HG03571 (cell line): ENCODE results near the gene MID1.

ENCODE experiments used
- ATAC-seq: cut with Tn5 transposase; IDR thresholded peaks from one replicate; pipeline ENCODE4 v1.9.1; 2021; ENCODE audit not compliant: unreplicated experiment

The MID1 gene, protein sequence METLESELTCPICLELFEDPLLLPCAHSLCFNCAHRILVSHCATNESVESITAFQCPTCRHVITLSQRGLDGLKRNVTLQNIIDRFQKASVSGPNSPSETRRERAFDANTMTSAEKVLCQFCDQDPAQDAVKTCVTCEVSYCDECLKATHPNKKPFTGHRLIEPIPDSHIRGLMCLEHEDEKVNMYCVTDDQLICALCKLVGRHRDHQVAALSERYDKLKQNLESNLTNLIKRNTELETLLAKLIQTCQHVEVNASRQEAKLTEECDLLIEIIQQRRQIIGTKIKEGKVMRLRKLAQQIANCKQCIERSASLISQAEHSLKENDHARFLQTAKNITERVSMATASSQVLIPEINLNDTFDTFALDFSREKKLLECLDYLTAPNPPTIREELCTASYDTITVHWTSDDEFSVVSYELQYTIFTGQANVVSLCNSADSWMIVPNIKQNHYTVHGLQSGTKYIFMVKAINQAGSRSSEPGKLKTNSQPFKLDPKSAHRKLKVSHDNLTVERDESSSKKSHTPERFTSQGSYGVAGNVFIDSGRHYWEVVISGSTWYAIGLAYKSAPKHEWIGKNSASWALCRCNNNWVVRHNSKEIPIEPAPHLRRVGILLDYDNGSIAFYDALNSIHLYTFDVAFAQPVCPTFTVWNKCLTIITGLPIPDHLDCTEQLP

DNA sequence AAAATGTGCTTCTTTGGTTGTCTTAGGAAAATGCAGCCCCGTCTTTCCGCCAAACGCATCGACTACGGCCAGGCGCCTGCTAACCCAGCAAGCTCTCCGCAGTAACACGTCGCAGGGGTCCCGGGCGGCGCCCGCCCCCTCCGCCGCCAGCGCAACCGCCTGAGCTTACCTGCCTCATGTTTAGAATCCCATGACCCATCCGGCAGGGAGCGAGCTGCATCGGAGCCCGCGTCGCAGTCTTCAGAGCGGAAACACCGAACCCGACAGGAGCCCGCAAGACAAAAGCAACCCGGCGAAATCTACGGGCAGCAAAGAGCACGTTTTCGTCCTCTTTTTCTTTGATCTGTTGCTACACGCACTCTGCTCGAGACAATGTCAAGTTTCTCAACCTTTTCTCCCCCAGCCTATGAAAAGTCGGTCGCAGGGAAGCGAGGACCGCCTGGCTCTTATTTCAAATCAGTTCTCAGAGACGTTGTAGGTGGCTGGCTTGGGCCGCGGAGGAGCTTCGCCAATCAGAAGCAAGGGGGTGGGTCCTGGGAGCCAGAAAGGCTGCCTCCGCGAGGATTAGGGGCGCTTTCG lies at the start of gene MID1:
TSS of gene MID1 (minus strand) at position 465 of the 579 bp plus-strand sequence. CDS start 53,038 bp downstream, outside the sequence.
- no peak for ATAC-seq

DNA sequence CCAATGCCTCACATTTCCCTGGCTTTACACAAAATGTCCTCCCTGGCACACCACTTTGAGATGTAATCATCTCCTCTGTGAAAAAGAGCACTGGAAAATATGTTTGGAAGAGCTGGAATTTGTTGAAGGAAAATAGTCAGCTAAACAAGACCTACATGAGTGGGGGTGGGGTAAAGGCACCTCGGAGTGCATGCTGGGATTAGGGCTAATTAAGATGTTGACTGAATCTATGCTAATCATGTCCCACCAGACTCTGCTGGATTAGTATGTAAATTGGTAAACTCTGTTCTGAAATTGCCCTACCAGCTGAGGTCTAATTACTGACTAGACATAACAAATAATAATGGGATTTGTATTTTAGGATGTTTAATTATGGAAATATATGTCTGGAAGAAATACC lies 46.8 kb upstream of the MID1 start:
- ATAC-seq, result no peak

DNA sequence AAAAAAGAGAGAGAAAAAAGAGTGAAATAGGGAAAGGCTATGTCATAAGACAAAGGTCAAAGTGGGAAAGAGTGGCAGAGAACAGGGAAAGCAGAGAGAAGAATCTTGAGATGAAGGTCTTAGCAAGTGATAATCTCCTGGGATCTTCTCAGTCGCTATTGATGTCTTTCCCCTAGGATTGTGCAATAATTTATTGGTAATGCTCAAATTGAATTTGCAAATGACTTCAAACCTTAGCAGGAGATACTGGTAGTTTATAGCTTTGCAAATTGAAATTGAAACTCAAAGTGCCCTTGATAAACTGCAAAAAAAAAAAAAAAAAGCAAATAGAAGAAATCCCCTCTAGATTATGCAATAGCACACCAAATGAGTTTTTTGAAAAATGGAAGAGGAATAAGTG lies 45.7 kb upstream of the MID1 start:
- ATAC-seq, result no peak

DNA sequence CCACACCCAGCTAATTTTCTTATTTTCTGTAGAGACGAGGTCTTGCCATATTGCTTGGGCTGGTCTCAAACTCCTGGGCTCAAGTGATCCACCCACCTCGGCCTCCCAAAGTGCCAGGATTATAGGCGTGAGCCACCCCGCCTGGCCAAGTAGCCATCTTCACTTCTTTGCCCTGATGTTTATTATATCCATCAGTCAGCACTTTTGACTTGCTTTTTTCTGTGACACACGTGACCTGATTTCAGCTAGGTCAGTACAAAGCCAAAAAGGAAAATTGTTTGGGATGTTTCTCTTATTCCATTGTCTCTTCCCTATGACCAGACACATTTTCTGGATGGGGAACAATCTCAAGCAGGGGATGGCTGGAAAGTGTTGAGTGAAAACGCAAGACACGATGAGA lies 45.3 kb upstream of the MID1 start:
- no peak for ATAC-seq

DNA sequence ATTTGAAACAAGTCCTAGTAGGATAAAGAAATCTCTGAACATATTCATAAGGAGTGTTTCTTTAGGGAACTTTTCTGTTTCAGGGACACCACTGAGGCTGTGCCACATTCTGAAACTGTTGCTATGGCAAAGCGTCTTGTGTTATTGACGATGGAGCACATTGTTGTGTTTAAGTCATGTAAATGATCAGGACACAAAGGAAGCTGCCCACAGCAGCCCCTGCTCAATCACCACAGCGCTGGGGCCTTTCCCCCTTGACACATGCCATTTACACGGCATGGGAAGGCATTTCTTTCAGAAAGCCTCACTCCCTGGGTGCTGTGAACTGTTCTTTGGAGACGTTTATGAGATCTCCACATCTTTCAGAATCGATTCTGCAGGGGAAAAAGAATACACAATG lies 39.8 kb upstream of the MID1 start:
- no peak for ATAC-seq

DNA sequence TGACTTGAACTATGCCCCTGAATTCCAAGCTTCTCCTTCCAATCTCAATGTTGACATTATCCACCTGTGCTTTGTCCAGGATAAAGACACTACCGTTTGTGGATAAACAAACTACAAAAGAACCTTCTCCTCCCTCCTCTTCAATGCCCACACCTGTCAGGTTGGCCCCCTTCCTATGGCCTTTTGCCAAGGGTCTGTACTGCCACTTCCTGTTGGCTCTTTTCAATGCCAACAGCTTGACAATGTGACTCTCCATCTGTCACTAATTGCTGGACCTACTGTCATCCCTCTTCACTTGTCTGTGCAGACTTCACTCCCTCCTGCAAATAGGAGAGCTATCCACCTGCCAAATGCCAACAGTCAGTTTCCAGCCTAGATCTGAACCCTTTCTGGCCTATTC lies 35.8 kb upstream of the MID1 start:
- no peak for ATAC-seq

DNA sequence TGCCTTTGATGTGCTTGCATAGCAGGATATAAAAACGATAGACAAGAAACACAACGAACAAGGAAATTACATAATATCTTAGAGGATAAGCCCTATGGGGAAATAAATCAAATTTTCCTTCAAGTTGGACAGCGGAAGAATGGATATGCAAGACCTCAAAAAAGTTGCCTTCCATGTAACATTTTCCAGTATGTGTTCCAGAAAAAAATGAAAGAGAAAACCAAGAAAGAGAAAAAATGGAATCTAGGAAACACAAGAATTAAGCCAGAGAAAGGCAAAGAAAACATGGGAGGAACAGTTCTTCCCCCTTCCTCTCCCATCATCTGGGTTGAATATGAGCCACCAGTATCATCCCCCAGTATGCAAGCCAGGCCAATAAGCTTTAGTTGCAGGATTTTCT lies 34.6 kb upstream of the MID1 start:
- no peak for ATAC-seq

DNA sequence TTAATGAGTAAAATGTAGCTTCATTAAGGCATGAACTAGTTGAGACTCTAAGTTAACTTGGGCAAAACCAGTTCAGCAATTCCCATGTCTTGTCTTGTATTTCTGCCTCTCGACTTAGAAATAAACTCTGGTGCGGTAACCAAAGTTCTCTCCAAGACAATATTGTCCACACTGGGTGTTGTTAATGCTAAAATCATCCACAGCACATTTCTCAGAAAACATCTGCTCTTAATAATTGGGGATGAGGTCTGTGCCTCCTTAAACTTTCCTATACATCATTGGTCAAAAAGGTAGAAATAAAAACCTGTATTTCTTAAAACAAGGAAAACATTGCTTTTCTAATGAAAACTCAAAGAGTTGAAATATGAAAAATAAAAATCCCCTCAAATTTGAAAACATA lies 32.9 kb upstream of the MID1 start:
- no peak for ATAC-seq

DNA sequence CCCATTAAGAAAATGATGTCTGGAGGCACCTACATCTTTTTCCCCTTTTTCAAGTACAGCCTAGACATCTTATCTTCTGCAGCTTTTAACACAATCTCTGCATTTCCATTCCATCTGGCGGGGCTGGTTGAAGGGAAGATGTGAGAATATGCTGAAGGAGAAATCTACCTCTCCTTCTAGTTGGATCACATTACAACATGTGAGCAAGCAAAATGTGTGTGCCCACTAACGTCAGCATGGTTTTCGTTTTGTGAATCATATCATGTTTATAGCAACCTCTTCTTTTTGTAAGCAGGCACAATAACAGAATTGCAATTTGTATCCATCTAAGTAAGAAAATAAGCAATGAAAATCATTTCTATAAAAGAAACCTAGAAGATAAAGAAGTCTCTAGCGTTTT lies 28.9 kb upstream of the MID1 start:
- no peak for ATAC-seq

DNA sequence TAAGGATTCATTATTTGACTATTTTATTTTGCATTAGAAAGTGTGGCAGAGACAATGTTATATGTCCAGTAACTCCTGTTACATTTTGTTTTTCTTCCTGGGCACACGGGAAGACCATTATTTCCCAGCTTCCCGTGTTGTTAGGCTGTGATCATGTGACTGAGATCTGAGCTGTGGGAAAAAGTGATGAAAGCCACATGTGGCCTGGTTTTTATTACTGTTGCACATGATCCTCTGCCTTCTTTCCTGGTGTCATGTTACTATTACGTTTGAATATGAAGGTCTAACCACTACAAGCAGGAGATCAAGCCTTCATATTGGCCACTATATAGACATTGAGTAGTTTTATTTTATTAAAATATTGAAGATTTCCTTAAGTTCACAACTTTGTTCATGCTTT lies 28.2 kb upstream of the MID1 start:
- no peak for ATAC-seq

DNA sequence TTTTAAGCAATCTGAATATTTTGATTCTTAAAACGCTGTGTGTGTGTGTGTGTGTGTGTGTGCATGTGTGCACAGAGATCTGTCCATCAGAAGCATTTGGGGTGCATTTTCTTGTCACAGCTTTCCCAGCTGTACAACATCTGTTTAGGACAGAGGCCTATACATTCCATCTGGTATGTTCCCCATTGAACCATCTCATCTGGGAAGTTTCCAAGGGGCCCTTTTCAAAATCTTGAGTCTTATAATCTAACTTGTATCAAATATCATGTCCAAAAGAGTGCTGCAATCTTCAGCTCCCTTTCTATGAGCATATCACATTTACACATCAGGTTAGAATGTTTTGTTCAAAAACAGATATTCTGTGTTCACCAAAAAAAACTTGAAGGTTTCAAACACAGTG lies 16.5 kb upstream of the MID1 start:
- ATAC-seq, result no peak

DNA sequence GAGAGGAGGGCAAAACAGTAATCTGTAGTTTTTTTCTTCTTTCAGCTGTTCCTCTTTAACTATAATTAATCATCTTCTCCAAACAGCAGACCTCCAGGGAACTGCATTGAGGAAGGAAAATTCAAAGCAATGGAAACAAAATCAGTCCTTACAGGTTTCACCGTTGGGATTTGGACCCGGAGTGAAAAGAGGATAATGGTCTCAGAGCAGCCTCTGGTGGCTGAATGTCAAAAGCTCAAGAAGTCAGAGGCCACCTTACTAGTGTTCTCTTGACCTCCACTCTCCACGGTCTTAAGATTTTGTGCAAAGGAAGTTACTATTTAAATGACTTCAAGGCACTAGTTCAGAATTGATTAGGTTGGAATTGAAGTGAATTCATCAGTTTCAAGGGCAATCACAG lies 16.0 kb upstream of the MID1 start:
- no peak for ATAC-seq

DNA sequence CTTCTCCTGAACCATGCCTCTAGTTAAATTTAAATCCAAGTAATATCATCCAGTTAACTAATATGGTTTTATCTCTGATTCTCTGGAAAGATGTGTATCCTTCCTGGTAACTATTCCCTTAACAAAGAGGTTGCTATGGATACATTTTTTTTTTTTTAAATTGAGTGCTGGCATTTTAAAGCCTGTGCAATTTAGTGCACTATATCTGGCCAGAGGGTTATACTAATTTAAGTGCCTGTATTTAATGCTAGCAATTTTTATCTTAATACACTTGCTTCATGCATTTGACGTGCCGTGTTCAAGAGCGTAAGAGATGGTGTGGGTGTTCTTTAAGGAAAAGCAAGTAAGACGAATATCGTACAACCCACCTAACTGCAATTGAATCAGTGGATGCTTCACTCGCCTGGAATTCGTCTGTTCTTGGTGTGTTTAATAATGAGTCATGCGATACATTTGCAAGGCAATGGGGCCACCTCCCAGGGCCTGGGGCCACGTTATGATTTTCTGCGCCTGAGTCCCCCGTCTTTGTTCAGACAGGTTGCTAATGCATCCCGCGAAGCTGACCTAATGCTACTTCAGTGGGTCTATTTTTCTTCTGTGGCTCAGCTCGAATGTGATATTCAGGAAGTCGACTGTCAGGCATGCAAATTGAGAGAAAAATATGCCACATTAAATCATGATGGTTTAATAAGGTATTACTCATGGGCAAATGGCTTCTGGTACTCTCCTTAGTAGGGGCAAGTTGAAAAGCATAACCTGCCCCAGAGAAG lies 14.2 kb upstream of the MID1 start:
- ATAC-seq, result no peak

DNA sequence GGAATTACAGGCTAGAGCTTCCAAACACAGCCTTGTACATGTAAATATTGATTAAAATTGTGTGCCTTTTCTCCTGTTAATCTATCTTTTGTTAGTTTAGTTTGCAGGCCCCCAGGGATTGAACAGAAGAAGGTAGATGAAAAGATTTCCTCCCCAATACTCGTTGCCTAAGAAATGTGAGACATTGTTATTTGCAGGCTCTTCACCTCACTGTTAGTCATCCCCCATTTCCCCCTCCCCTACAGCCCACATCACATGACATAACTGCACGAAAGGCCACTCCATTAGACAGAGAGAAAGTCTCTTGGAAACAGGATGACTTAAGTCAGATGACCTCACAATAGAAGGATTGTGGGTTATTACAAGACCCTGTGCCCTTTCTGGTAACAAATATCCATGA lies 13.3 kb upstream of the MID1 start:
- ATAC-seq, result no peak

DNA sequence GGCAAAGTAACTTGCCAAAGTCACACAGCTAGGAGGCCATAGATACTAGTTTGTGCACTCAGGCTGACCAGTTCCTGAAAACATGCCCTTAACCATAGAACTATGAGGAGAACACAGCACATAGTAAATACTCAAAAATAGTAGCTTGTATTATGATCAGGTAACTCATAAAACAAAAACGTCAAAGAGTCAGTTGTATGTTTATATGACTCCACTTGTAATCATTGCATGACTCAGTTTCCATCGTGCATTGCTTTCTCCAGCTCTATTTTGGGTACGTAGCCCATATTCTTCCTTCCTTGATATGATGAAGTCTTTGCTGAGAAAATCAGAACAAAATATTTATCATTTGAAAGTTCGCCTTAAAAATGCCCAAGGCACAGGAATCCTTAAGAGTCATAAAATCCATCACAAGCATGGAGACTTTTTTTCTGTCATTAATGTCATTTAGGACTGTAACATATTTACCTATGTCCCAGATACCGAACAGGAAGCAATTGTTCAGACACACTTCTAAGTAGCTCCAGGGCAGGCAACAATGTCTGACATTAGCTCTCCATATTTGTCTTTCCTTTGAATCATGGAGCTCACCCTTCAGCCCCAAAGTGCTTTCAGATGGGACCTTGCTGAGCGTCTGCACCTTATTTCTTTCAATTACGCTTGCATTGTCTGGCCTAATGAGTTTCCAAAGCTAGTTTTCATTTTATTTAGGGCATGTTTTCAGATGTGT lies 11.2 kb upstream of the MID1 start:
- no peak for ATAC-seq

DNA sequence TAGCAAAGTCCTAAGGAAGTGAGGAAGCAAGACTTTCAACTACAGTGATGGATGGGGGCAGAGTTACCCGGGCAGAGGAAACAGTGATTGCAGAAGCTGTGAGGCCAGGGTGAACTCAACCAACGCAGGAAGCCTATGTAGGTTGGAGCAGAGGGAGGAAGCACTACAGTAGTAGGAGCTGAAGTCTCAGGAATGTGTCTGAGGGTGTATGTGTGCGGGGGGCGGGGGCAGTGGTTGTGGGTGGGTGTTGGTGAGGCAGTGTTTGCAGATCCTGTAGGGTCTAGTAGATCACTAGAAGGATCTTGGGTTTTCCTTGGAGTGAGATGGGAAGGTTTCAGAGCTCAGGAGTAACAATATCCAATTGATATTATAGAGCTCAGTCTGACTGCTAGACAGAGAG lies 9.9 kb upstream of the MID1 start:
- no peak for ATAC-seq

DNA sequence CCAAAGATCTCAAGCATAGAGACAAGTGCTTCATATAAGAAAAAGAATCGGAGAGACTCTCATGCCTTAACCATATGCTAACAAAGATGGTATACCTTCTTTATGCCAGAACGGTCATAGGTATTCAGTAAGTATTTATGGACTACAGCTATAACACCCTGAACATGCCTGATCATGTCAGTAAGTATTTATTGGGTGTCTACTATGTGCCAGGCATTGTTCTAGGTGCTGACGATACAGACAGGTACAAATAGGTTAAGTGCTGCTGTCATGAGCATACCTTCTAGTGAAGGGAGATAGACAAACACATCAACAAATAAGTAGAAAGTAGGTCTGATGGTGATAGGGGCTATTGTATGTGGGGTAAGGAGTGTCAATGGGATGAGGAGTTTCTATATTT lies 9.5 kb upstream of the MID1 start:
- ATAC-seq, result no peak

DNA sequence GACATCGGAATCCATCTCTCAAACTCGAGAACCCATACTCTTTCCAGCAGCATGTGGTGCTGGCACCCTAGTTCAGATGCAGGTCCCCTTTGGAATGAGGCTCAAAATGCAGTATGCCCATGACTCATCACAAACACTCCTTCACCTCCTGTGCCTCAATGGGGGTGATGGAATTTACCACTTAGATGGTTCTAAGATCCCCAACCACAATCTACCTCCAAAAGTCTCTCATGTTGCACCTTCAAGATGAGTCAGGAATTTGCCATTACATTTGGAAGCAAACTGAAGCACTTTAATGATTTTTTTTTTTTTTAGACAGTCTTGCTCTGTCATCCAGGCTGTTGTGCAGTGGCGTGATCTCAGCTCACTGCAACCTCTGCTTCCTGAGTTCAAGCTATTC lies 8.5 kb upstream of the MID1 start:
- no peak for ATAC-seq

DNA sequence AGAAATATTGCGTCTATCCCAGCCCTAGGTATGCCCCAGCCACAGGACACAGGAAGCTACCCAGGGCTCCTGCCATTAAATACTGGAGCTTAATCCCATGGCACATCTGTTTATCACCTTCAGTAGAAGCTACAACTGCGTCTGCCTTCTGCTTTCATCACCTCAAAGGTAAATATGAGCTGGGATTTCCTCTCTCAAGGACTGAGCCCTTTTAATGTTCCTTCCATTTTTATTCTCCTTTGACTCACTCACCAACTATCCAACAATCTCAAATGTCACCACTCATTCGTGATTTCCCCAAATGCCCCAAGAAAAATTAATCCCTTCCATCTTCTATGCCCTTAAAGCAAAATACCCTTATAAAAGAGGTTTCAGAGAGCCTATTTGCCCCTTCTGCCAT lies 1.8 kb upstream of the MID1 start:
- no peak for ATAC-seq

DNA sequence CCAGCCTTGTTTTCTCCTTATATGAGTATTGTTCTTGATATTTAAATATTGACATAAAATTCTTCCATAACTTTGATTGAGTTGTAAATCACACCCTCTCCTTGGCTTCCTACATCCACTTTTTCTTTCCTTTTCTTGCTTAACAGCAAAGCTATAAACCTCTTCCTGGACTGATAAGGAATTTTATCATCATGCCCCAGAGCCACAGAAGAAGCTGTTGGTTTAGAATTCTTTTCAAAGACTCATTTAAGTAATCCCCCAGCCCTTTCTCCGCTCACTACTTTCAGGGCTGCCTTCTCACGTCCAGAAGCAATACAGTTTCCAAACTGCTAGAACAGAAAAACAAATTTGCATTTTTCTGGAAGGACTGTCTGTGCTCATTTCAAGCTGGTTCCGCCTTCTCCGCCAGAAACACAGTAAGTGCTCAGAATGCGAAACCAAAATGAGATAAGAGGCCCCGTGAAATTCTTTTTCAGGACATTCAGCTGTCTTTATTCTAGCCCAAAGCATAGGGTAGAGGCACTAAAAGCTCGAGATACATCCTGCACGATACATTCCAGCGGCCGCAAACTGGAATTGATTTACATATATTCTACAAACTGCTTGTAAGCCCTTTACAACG lies 849 bp downstream of the MID1 start:
- no peak for ATAC-seq

DNA sequence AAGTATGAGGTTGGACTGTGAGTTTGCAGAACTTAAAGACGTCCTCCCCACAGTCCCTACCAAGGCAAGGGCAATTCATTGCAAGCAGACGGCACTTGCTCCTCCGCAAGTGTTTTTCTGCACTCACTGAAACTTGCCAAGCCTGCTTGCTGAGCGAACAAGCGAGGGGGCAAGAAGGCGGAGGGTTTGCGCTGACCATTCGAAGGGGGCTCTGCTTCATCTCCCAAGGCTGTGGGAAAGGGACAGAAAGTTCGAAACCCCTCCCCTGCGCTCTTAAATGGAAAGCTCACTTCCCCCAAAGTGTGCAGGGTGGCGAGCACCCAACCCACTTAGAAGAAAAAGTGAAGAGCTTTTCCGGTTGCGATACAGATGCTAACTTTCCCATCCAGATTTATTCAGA lies 1.4 kb downstream of the MID1 start:
- ATAC-seq, result no peak
